Right atrium auricular region (tissue), 2 donors: ENCODE measurements around the gene AMN. TPM values are rescaled to one million over a fixed set of nuclear protein-coding genes. Genes with fewer than 3 reads are reported as not detected.

Source experiments
- DNase-seq: peaks from one replicate; pipeline ENCODE4 v3.0.0-alpha.2; 2019; ENCODE audit warnings: low spot score
- H3K27ac ChIP-seq, 2 donors: fragments of 200-600 bp; sonication (generic); 1 replicate in 1 of 2; 2 replicates in 1 of 2; pipeline ENCODE4 v1.5.1; 2016 to 2019
- H3K27me3 ChIP-seq, 2 donors: fragments of 200-600 bp; sonication (generic); one replicate each; pipeline versions ENCODE4 v1.5.1 to v1.6.0; 2017 to 2019
- H3K36me3 ChIP-seq: fragments of 200-600 bp; sonication (generic); one replicate; pipeline ENCODE4 v1.5.1; 2016
- H3K4me1 ChIP-seq, 2 donors: fragments of 200-600 bp; sonication (generic); one replicate each; pipeline versions ENCODE4 v1.5.1 to v1.6.0; 2017 to 2019
- H3K4me3 ChIP-seq, 2 donors: fragments of 200-600 bp; sonication (generic); 1 replicate in 1 of 2; 2 replicates in 1 of 2; pipeline ENCODE4 v1.5.1; 2017 to 2019; ENCODE audit warnings: mild to moderate bottlenecking in 1 of 2, moderate library complexity in 1 of 2
- H3K9me3 ChIP-seq, 2 donors: fragments of 200-600 bp; sonication (generic); one replicate each; pipeline ENCODE4 v1.5.1; 2019
- total RNA-seq, 2 donors: library from RNA; depleted of rRNA; stranded (reverse); fragments of >200 nt; gene quantifications; one replicate each; pipeline ENCODE4 v1.1.0, GENCODE V29; 2016
- TF ChIP-seq, protein P1 (sequence below), 2 donors: fragments of 200-600 bp; sonication (generic); IDR thresholded peaks; one replicate each; pipeline ENCODE4 v1.5.1; 2019; ENCODE audit warnings: antibody characterized with exemption in 2 of 2

AMN gene
- total RNA-seq, 2 donors from 2014 or later = 0.71 TPM; not detected in 1

DNA sequence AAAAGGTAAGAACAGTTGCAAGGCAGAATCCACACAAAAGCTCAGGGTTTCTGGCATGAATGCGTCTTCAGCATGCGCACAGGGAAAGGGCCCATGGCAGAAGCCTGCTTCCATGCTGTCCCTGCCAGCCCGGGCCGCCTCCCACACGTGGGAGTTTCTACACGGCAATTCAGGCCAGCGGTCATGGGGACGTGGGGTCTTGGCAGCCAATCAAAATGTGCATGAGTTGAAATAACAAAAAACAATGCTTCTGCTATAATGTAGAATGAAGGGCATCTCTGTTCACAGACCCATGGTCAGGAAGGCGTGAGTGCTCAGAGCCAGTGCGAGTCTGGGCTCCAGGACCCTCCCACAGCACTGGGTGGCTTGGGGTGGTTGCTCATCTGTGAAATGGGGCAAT is 28.6 kb downstream of the AMN start:
- DNase-seq = no peak
- H3K4me3 ChIP-seq = no peak overlapping the region
- no peak overlapping the region for H3K27ac ChIP-seq
- no peaks in the 10 kb centered on the region for H3K9me3 ChIP-seq
- TF ChIP-seq, protein P1, sequence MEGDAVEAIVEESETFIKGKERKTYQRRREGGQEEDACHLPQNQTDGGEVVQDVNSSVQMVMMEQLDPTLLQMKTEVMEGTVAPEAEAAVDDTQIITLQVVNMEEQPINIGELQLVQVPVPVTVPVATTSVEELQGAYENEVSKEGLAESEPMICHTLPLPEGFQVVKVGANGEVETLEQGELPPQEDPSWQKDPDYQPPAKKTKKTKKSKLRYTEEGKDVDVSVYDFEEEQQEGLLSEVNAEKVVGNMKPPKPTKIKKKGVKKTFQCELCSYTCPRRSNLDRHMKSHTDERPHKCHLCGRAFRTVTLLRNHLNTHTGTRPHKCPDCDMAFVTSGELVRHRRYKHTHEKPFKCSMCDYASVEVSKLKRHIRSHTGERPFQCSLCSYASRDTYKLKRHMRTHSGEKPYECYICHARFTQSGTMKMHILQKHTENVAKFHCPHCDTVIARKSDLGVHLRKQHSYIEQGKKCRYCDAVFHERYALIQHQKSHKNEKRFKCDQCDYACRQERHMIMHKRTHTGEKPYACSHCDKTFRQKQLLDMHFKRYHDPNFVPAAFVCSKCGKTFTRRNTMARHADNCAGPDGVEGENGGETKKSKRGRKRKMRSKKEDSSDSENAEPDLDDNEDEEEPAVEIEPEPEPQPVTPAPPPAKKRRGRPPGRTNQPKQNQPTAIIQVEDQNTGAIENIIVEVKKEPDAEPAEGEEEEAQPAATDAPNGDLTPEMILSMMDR (IDR thresholded peaks at IDR 0.05) = no peak
- no peaks in the 10 kb centered on the region for H3K27me3 ChIP-seq
- peaks cover 86% of the 10 kb centered on the region for H3K36me3 ChIP-seq
- H3K4me1 ChIP-seq = peaks cover 0 to 19% of the 10 kb centered on the region in 2 donors

DNA sequence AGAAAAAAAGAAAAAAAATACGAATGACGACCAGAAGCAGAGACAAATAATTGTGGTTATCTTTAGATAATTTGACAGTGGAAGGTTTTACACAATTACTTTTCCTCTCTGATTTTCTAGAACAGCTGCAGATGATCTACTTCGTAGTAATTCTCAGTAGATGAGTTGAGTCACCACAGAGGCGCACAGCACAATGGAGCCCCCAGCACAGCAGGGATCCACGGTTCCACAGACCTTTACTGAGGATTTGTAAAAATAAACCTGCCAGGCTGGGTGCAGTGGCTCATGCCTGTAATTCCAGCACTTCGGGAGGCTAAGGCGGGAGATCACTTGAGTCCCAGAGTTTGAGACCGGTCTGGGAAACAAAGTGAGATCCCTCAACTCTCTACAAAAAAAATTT is 29.3 kb downstream of the AMN start:
- no peak overlapping the region for H3K27ac ChIP-seq
- H3K9me3 ChIP-seq = no peaks in the 10 kb centered on the region

DNA sequence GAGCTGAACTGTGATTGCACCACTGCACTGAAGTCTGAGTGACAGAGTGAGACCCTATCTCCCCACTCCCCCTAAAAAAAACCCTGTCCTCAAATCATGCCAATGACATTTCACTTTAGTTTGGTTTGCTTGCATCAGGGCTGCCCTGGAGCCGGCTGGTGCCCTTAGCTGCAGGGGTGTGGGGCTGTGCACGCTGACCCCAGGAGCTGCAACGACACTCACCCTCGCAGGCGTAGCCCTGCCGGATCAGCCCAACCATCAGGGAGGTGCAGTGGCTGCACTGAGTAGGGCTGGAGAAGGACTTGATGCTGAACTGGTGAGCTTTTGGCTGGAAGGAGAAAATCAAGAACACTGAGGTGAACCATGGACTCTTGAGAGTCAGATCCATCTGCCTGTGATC is 29.8 kb downstream of the AMN start:
- H3K4me3 ChIP-seq = no peak overlapping the region
- H3K9me3 ChIP-seq = no peaks in the 10 kb centered on the region
- no peak for DNase-seq
- no peaks in the 10 kb centered on the region for H3K27me3 ChIP-seq
- H3K27ac ChIP-seq = no peak overlapping the region
- H3K4me1 ChIP-seq = peaks cover 0 to 19% of the 10 kb centered on the region in 2 donors
- peaks cover 86% of the 10 kb centered on the region for H3K36me3 ChIP-seq
- TF ChIP-seq, protein P1 (IDR thresholded peaks at IDR 0.05) = no peak

More for the DNA sequence above, 29.3 kb downstream of the AMN start:
- TF ChIP-seq, protein P1 (IDR thresholded peaks at IDR 0.05) = no peak
- Histone ChIP-seq H3K4me1 (peaks cover 0 to 19% of the 10 kb centered on the region in 2 donors), H3K27me3 (no peaks in the 10 kb centered on the region), H3K36me3 (peaks cover 86% of the 10 kb centered on the region), H3K4me3 (no peak overlapping the region)
- DNase-seq = no peak

DNA sequence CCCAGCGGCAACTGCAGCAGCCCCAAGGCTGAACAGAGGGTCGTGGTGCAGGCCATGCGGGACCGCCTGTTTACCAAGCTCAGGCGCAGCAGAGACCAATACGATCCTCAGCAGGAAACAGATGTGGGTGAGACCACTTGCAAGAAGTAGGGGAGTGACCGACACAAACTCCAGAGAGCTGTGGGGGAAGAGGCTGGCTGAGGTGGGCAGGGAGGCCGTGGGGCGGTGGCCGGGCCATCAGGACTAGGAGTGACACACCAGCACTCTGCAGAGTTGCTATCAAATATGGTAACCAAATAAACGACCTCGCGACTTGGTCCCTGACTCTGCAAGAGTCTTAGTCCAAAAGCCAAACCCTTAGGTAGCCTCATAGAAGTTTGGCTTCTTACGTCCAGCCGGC is 30.6 kb downstream of the AMN start:
- H3K36me3 ChIP-seq = peaks cover 88% of the 10 kb centered on the region
- no peaks in the 10 kb centered on the region for H3K27me3 ChIP-seq
- peaks cover 0 to 19% of the 10 kb centered on the region in 2 donors for H3K4me1 ChIP-seq
- no peaks in the 10 kb centered on the region for H3K9me3 ChIP-seq
- TF ChIP-seq, protein P1 (IDR thresholded peaks at IDR 0.05) = no peak
- no peak overlapping the region for H3K27ac ChIP-seq
- H3K4me3 ChIP-seq = no peak overlapping the region
- DNase-seq = no peak

DNA sequence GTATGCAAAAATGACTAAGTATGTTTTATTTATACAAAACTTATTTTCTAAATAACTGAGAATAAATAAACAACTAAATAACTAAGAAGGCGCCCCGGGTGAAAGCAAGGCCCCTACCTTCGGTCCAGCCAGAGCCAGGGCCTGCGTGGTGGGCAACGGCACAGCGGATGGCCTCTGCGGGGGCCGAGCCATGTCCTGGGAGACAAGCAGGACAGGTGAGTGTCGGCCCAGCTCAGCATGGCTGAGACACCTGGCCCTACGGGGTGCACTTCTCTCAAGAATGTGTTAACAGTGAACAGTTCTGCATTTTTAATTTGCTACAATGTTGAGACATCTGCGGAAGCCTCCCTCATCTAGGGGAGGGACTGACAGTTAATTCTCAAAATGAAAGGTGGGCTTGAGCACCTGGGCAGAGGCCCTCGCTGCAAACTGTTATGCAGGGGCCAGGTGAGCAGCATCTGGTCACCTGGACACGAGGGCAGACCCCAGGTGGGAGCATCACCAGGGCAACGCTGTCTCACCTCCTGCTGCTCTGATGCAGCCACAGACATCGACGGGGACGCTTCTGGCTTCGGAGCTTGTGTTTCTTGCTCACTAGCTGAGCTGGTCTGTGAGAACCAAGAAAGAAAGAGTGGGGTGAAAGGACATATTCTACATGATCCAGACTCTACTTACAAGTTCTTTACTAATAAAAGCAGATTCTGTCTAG is 31.8 kb downstream of the AMN start:
- Histone ChIP-seq H3K4me3 (no peak overlapping the region), H3K27ac (no peak overlapping the region), H3K36me3 (peaks cover 93% of the 10 kb centered on the region)

More for the DNA sequence above, 31.8 kb downstream of the AMN start:
- no peaks in the 10 kb centered on the region for H3K9me3 ChIP-seq
- no peak for DNase-seq
- H3K27me3 ChIP-seq = no peaks in the 10 kb centered on the region
- H3K4me1 ChIP-seq = peaks cover 0 to 13% of the 10 kb centered on the region in 2 donors
- TF ChIP-seq, protein P1 (IDR thresholded peaks at IDR 0.05) = no peak
